ENCODE results near the gene BCKDHA. TPM values are rescaled to one million over a fixed set of nuclear protein-coding genes. Genes with fewer than 3 reads are reported as not detected.
"Not testable (repeated sequence)": the region's sequence is repeated elsewhere in the genome, so short reads cannot be mapped to it uniquely, and the experiment has no call there.

BCKDHA gene
- total RNA-seq, 2 donors from 2014 or later = 17.3 to 20.4 TPM

DNA sequence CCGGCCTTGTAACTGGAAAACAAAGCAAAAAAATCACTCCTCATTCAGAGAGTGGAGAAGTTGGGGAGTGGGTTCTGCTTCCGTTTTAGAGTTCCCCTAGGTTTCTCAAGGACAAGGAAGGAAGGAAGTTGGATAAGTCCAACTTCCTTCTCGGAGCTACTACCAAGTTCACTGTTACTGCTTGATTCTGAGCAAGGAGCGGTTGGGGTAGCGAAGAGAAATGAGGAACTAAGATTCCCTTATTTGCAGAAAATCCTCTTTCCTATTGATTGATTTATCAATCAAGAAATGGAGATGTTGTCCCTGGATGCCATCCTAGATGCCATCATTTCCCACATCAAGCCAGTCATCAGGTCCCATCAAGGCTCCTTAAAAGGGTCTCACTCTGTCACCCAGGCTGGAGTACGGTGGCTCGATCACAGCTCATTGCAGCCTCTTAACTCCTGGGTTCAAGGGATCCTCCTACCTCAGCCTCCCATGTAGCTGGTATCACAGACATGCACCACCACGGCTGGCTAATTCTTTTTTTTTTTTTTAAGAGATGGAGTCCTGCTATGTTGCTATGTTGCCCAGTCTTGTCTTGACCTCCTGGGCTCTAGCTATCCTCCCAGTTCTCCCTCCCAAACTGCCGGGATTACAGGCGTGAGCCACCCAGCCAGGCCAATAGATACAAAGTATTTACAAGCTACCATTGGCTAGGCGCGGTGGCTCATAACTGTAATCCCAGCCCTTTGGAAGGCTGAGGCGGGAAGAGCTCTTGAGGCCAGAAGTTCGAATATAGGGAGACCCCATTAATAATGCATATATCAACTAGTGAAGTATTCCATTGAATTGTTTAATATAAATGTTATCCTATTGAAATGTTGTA, 32.9 kb upstream of the BCKDHA start:
- no peak for DNase-seq
- ATAC-seq = no peak
- intact Hi-C loops (cut with DNase I, micrococcal nuclease) = no loop called here

DNA sequence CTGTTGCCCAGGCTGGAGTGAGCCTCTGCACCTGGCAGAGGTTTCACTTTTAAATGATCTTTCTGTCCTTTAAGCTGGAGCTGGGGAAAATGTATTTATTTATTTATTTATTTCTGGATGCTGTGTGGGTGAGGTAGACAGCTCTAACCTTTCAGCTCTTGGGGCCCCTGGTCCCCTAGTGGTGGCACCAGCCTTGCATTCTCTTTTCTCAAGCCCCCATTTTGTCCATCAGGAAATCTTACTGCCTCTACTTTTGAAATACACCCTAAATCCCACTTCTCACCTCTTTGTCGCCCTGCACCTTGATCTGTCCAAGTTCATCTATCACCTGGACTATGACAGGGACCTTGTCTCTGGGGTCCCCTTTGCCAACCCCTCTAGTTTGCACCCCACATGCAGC, 31.5 kb upstream of the BCKDHA start:
- no peak for DNase-seq
- ATAC-seq = no peak

DNA sequence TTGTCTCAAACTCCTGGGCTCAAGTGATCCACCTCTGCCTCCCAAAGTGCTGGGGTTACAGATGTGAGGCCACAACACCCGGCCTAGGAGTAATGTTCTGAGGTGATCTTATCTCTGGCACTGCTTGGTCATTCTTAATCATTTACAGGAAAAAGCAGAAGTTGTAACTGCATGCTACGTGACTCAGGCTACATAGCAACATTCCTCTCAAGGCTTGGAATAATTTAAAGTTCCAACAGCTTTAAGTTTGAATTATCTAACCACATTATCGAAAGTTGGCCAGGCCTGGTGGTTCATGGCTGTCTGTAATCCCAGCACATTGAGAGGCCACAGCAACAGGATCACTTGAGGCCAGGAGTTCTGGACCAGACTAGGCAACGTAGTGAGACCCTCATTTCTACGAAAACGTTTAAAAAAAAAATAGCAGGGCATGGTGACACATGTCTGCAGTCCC, 29.7 kb upstream of the BCKDHA start:
- ATAC-seq (no peak), DNase-seq (no peak)
- intact Hi-C loops (cut with DNase I, micrococcal nuclease) = no loop called here

More for the DNA sequence above, 31.5 kb upstream of the BCKDHA start:
- intact Hi-C loops (cut with DNase I, micrococcal nuclease) = no loop called here

DNA sequence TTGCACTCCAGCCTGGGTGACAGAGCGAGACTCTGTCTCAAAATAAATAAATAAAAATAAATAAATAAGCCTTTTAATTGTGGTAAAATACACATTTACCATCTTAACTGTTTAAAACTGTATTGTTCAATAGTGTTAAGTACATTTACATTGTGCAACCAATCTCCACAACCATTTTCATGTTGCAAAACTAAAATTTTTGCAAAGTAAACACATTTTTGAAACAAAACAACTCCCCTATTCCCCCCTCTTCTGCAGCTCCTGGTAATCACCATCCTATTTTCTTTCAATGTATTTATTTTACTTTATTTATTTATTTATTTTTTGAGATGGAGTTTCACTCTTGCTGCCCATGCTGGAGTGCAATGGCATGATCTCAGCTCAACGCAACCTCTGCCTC, 27.8 kb upstream of the BCKDHA start:
- intact Hi-C loops (cut with DNase I, micrococcal nuclease) = no loop called here
- DNase-seq (no peak), ATAC-seq (no peak)

DNA sequence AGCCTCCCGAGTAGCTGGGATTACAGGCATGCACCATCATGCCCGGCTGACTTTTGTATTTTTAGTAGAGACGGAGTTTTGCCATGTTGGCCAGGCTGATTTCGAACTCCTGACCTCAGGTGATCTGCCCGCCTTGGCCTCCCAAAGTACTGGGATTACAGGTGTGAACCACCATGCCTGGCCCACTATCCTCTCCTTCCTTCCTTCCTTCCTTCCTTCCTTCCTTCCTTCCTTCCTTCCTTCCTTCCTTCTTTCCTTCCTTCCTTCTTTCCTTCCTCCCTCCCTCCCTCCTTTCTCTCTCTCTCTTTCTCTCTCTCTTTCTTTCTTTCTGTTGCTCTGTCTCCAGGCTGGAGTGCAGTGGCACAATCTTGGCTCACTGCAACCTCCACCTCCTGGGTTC, 26.5 kb upstream of the BCKDHA start:
- DNase-seq; ATAC-seq; intact Hi-C loops (cut with DNase I, micrococcal nuclease): not testable (repeated sequence)

DNA sequence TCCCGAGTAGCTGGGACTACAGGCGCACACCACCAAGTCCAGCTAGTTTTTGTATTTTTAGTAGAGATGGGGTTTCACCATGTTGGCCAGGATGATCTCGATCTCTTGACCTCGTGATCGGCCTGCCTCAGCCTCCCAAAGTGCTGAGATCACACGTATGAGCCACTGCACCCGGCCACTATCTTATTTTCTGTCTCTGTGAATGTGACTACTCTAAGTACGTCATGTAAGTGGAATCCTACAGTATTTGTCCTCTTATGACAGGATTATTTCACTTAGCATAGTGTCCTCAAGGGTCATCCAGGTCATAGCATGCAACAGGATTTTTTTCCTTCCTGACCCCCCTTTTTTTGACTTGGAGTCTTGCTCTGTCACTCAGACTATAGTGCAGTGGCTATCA, 26.1 kb upstream of the BCKDHA start:
- intact Hi-C loops (cut with DNase I, micrococcal nuclease) = no loop called here
- no peak for ATAC-seq
- DNase-seq = no peak

DNA sequence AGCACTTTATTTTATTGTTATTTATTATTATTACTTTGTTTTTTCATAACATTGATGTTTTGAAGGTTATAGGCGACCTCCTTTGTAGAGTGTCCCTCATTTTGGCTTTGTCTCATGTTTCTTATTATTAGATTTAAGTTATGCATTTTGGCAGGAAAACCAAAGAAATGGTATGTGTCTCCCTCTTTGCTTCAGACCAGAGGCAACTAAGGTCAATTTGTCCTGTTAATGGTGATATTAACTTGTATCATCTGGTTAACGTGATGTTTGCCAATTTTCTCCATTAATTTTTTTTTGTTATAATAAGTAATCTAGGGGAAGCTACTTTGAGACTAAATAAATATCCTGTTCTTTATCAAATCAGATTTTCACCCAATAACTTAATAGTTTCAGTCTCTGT, 25.1 kb upstream of the BCKDHA start:
- intact Hi-C loops (cut with DNase I, micrococcal nuclease) = no loop called here
- ATAC-seq (no peak), DNase-seq (no peak)

DNA sequence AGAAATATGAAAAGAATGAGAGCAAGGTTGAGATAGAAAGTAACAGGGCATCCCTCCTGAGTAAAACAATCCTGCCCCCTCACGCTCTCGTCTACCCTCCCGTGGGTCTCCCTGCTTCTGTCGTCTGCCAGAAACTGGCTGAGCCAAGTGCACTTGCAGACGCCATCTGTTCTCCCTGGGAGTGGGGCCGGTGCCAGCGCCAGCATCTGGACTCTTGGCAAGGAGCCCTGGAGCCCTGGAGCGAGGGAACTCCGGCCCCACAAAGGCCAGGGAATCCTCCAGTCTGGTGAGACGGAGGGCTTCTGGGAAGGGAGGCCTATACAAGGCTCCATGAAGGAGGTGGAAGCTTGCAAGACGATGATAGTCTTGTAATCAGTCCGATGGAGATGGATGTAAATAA, 23.6 kb upstream of the BCKDHA start:
- intact Hi-C loops (cut with DNase I, micrococcal nuclease) = no loop called here
- DNase-seq (peak; percentile 76 to 78), ATAC-seq (peak; percentile 61)

DNA sequence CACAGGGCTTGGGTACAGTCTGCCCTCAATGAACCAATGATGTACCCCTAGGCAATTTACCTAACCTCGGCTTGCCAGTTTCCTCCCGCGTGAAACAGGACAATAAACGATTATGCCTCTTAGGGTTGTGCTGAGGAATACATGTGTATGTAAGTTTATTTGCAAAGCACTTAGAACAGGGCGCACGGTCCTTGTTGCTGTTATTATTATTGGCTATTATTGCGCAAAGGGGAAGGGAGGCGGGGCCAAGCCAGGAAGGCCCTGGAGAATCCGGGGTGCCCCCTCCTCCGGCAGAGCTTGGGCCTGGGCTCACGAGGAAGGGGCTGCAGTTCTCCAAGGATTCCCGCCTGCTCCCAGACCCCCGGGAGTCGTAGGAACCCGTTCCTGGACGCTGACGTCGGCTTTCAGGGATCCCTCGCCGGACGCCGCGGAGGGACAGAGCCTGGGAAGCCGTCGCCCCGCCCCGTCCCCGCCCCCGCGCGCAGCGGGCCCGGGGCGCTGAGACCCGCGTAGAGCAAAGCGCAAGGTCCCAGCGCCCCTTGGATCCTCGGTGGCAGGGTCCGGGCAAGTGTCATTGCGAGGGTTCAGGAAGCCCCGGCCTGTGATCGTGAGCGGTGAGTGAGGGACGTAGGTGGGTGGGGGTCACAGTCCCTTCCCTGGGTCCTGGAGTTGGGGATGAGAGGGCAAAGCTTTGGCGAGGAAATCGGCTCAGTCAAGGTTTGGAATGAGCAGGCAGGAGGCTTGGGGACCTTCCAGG, 21.2 kb upstream of the BCKDHA start, which contains the start of gene TMEM91:
Gene TMEM91, plus strand, starts transcription at position 293 of the 757 bp plus-strand sequence. CDS start 1,777 bp downstream, outside the sequence.
- intact Hi-C loops (cut with DNase I, micrococcal nuclease) = no loop called here
- peak; percentile 36 to 51 for DNase-seq
- peak; percentile 58 for ATAC-seq

DNA sequence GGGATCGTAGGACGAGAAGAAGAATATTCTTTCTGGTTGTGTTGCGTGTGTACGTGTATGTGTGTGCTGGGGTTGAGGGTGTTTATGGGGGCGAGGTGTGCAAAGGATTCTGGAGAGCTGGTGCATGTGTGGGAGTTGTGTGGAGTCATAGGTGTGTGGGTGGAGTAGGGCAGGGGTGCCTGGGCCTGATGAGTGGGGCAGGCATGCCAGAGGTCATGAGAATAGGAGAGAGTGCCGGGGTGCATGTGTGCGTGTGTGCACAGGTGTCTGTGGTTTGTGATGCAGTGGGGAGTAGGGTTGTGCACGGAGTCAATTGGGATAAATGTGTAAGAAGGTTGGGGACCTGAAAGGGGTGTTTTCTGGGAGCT, 20.6 kb upstream of the BCKDHA start:
- ATAC-seq (peak; percentile 18), DNase-seq (no peak)
- intact Hi-C loops (cut with DNase I, micrococcal nuclease) = no loop called here

DNA sequence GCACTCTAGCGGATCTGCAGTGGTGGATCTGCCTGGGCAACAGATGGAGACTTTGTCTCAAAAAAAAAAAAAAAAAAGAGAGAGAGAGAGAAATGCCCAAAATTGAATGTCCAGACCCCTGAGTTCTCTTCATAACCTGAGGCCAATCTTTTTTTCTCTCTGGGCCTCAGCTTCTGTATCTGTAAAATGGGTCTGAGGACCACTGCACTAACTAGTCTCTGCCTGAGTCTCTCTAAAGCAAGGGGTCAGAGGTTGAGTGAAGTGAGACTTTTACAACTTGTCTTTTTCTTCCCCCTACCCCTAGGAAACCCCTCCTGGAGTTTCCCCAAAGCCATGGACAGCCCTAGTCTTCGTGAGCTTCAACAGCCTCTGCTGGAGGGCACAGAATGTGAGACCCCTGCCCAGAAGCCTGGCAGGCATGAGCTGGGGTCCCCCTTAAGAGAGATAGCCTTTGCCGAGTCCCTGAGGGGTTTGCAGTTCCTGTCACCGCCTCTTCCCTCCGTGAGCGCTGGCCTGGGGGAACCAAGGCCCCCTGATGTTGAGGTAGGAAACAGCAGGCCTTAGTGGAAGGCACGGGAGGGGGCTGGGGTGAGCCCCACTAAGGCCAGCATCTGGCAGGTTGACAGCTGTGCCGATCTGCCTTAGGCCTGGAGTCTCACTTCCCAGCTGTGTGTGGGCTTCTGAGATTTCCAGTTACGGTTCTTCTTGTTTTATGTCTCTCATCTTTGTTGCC, 19.5 kb upstream of the BCKDHA start:
- DNase-seq (no peak), ATAC-seq (no peak)
- intact Hi-C loops (cut with DNase I, micrococcal nuclease) = no loop called here

DNA sequence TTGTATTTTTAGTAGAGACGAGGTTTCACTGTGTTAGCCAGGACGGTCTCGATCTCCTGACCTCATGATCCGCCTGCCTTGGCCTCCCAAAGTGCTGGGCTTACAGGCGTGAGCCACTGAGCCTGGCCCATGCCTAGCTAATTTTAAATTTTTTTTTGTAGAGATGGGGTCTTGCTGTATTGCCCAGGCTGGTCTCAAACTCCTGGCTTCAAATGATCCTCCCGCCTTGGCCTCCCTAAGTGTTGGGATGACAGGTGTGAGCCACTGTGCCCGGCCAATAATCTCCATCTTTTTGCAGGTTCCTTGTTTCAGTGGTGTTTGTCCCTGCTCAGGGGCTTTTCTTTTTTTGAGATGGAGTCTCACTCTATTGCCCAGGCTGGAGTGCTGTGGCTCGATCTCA, 16.1 kb upstream of the BCKDHA start:
- DNase-seq; intact Hi-C loops (cut with DNase I, micrococcal nuclease); ATAC-seq: not testable (repeated sequence)

DNA sequence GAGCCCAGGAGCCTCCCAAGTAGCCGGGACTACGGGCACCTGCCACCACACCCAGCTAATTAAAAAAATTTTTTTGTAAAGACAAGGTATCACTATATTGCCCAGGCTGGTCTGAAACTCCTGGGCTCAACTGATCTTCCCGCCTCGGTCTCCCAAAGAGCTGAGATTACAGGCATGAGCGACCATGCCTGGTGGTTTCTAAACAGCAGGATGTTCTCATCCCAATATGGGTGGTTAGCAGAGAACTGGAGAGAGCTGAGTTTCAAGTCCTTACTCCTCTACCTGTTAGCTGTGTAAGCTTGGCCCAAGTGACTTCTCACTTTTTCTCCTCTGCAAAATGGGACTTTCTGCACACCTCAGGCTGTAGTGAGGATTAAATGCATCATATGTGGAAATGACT, 13.3 kb upstream of the BCKDHA start:
- ATAC-seq = no peak
- no peak for DNase-seq
- intact Hi-C loops (cut with DNase I, micrococcal nuclease) = no loop called here

DNA sequence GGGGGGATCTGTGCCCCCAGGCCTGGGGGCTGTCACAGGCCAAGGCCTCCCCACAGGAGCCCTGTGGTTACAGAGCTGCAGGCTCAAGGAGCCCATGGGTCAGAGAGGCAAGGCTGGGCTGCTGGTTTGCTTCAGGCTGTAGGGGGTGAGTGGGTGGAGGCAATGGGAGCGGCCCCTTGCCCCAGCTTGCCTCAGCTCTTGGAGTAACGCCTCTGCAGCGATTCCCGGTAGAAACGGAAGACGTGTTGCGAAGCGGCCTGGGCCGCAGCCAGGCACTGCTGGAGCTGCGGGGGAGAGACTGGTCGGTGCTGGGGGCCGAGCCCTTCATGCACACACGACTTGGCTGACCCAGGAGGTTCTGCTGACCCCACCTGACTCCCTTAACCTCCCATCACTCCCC, 11.2 kb upstream of the BCKDHA start:
- DNase-seq (no peak), ATAC-seq (no peak)
- intact Hi-C loops (cut with DNase I, micrococcal nuclease) = no loop called here

DNA sequence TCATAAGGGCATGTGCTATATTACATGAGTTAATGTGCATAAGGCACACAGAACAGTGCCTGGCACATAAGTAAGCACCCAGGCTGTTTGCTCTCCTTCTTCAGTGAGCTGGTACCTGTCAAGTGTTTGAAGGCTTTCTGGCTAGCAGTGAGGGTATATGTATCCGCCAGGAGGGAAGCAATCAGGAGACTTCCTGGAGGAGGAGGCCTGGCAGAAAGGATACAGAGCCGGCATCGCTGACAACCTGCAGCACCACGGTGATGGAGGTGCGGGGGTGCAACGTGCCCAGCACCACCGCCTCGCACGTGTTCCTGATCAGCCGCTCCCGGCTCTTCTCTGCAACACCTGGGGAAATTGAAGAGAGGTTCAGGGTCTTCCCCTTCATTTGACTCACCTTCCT, 6.0 kb upstream of the BCKDHA start:
- DNase-seq = no peak
- intact Hi-C loops (cut with DNase I, micrococcal nuclease) = no loop called here
- no peak for ATAC-seq

DNA sequence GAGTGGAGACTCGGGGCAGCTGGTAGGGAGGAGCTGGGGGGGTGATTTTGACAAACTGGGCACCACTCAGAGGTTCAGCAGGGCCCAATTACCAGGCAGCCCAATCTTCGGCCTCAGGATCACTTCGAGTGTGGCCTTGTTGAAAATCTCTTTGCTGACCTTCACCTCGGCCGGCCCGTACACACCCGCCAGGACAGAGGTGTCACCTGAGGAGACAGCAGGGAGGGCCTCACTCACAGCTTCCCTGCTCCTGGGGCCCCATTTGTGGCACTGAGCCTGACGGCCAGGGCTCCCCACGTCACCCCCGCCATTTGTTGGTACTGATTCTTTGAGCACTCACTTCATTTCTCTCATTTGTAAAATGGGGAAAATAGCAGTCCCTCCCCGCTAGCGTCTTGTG, 4.8 kb upstream of the BCKDHA start:
- no peak for ATAC-seq
- intact Hi-C loops (cut with DNase I, micrococcal nuclease) = no loop called here

DNA sequence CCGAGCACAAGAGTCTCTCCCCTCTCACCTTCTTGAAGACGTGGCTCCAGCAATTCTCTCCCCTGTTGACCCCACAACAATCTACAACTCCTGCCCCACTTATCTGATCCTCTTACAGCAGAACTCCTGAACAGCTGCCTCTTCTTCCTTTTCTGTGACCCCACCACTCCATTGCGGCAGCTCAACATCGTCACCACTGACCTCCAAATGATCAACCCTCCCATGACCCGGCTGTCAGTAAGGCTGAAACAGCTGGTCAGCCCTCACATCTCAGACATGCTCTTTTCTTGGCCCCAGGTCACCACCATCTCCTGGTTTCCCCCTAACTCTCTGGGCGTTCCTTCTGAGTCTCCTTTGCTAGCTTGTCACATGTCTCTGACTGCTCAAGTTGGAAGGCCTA, 2.3 kb upstream of the BCKDHA start:
- no peak for ATAC-seq
- intact Hi-C loops (cut with DNase I, micrococcal nuclease) = no loop called here
- no peak for DNase-seq

More for the DNA sequence above, 4.8 kb upstream of the BCKDHA start:
- no peak for DNase-seq

DNA sequence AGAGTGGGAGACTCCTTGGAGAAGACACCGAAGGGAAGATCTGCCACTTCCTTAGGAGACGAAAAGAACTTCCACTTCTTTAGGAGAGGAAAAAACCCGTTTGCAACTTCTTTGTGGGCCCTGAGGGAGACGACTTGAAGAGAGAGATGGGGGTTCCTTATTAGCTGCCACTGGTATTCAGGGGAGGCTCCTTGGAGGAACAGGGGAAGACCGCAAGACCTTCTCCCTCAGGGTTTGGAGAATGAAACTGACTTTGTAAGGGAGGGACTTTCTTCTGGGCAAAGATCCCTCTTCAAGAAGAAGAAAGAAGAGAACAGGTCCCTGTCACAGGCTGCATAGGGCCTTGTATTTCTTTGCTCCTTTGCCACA, 416 bp downstream of the BCKDHA start:
- intact Hi-C loops (cut with DNase I, micrococcal nuclease) = no loop called here
- ATAC-seq (no peak), DNase-seq (no peak)

DNA sequence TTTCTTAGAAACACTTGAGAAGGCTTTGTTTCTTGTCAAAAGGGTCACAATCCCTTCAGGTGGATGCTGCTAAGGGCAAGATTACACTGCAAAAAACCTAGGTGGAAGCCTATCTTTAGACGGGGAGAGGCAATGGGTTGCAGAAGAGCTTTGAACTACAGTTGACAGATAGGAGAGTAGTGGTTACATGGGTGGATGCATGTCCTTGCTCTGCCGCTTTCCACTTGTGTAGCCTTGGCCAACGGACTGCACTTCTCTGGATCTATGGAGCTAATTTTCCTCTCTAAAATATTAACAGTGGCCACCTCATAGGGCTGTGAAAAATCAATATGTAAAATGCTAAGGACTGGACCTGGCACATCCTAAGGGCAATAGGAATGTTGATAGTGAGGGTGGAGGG, 980 bp downstream of the BCKDHA start:
- intact Hi-C loops (cut with DNase I, micrococcal nuclease) = no loop called here
- no peak for DNase-seq
- no peak for ATAC-seq

DNA sequence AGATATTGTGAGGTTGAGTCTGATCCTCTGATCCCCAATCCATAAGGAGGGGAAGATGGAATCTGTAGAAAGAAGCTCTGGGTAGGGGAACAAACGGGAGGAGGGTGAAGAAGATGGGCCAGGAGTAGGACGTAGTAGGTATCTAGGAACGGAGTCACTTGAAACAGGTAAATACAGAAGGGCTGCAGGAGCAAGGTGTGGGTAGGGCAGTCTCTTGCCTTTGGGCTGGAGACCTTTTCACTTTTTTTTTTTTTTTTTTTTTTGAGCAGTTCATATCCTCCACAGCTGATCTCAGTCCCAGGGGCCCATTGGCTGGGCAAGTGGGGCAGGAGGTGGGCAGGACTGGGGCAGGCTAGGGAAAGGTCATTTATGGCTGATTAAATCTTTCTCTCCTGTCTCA, 1.5 kb downstream of the BCKDHA start:
- intact Hi-C loops (cut with DNase I, micrococcal nuclease) = no loop called here
- ATAC-seq = no peak
- no peak for DNase-seq

Measured in left colon (tissue), 2 donors.